Measurements from ENCODE around the gene SPOCK2.

Gene SPOCK2

GRCh38 chr10:72085864-72086465, 2.4 kb downstream of the SPOCK2 start:
- no peaks in the 10 kb centered on the region for H3K9me3 Mint-ChIP-seq
- peaks cover 80% of the 10 kb centered on the region for H3K4me1 Mint-ChIP-seq
- H3K4me3 Mint-ChIP-seq = peak overlapping the region; percentile 96
- H3K27ac Mint-ChIP-seq = peak overlapping the region; percentile 96
- peaks cover 2% of the 10 kb centered on the region for H3K36me3 Mint-ChIP-seq
- H3K27me3 Mint-ChIP-seq = no peaks in the 10 kb centered on the region

GRCh38 chr10:72085166-72085565, 3.2 kb downstream of the SPOCK2 start:
- peaks cover 81% of the 10 kb centered on the region for H3K4me1 Mint-ChIP-seq
- H3K9me3 Mint-ChIP-seq = no peaks in the 10 kb centered on the region
- peak overlapping the region; percentile 90 for H3K27ac Mint-ChIP-seq
- peak overlapping the region; percentile 96 for H3K4me3 Mint-ChIP-seq
- no peaks in the 10 kb centered on the region for H3K27me3 Mint-ChIP-seq
- H3K36me3 Mint-ChIP-seq = peaks cover 2% of the 10 kb centered on the region

GRCh38 chr10:72083790-72084459, 4.4 kb downstream of the SPOCK2 start:
- Mint-ChIP-seq H3K27me3 (no peaks in the 10 kb centered on the region), H3K4me1 (peaks cover 81% of the 10 kb centered on the region), H3K27ac (peak overlapping the region; percentile 93), H3K36me3 (peaks cover 2% of the 10 kb centered on the region), H3K4me3 (peak overlapping the region; percentile 96), H3K9me3 (no peaks in the 10 kb centered on the region)

GRCh38 chr10:72082856-72083789, 5.2 kb downstream of the SPOCK2 start:
- H3K4me3 Mint-ChIP-seq = peak overlapping the region; percentile 96
- H3K36me3 Mint-ChIP-seq = peaks cover 4% of the 10 kb centered on the region
- no peaks in the 10 kb centered on the region for H3K9me3 Mint-ChIP-seq
- H3K4me1 Mint-ChIP-seq = peaks cover 81% of the 10 kb centered on the region
- peak overlapping the region; percentile 93 for H3K27ac Mint-ChIP-seq
- H3K27me3 Mint-ChIP-seq = no peaks in the 10 kb centered on the region

GRCh38 chr10:72081772-72082590, 6.4 kb downstream of the SPOCK2 start:
- Mint-ChIP-seq H3K9me3 (no peaks in the 10 kb centered on the region), H3K4me1 (peaks cover 92% of the 10 kb centered on the region), H3K4me3 (peak overlapping the region; percentile 52), H3K36me3 (peaks cover 4% of the 10 kb centered on the region), H3K27me3 (no peaks in the 10 kb centered on the region), H3K27ac (peak overlapping the region; percentile 86)

- H3K4me3 Mint-ChIP-seq = peak overlapping the region; percentile 52
Observed at GRCh38 chr10:72081210-72081609, 7.1 kb downstream of the SPOCK2 start.

GRCh38 chr10:72080042-72080975, 8.0 kb downstream of the SPOCK2 start:
- Mint-ChIP-seq H3K27ac (peak overlapping the region; percentile 94), H3K9me3 (no peaks in the 10 kb centered on the region), H3K27me3 (no peaks in the 10 kb centered on the region), H3K36me3 (peaks cover 3% of the 10 kb centered on the region), H3K4me1 (peaks cover 92% of the 10 kb centered on the region), H3K4me3 (peak overlapping the region; percentile 52)

More at GRCh38 chr10:72081210-72081609, 7.1 kb downstream of the SPOCK2 start:
- Mint-ChIP-seq H3K27me3 (no peaks in the 10 kb centered on the region), H3K36me3 (peaks cover 4% of the 10 kb centered on the region), H3K9me3 (no peaks in the 10 kb centered on the region), H3K4me1 (peaks cover 92% of the 10 kb centered on the region), H3K27ac (peak overlapping the region; percentile 86)

- Mint-ChIP-seq H3K36me3 (peaks cover 3% of the 10 kb centered on the region), H3K27me3 (no peaks in the 10 kb centered on the region), H3K4me1 (peaks cover 93% of the 10 kb centered on the region), H3K4me3 (peak overlapping the region; percentile 45), H3K27ac (peak overlapping the region; percentile 94), H3K9me3 (no peaks in the 10 kb centered on the region)
Observed at GRCh38 chr10:72079356-72079755, 9.0 kb downstream of the SPOCK2 start.

- H3K4me1 Mint-ChIP-seq = peaks cover 90% of the 10 kb centered on the region
- H3K4me3 Mint-ChIP-seq = no peak overlapping the region
- H3K27me3 Mint-ChIP-seq = no peaks in the 10 kb centered on the region
- no peaks in the 10 kb centered on the region for H3K9me3 Mint-ChIP-seq
- peaks cover 6% of the 10 kb centered on the region for H3K36me3 Mint-ChIP-seq
- peak overlapping the region; percentile 92 for H3K27ac Mint-ChIP-seq
Observed at GRCh38 chr10:72077275-72077990, 10.9 kb downstream of the SPOCK2 start.

- Mint-ChIP-seq H3K9me3 (no peaks in the 10 kb centered on the region), H3K27me3 (no peaks in the 10 kb centered on the region), H3K4me3 (peak overlapping the region; percentile 33), H3K4me1 (peaks cover 85% of the 10 kb centered on the region), H3K27ac (peak overlapping the region; percentile 92), H3K36me3 (peaks cover 9% of the 10 kb centered on the region)
Observed at GRCh38 chr10:72076756-72077155, 11.6 kb downstream of the SPOCK2 start.

GRCh38 chr10:72075376-72076115, 12.8 kb downstream of the SPOCK2 start:
- Mint-ChIP-seq H3K36me3 (peaks cover 13% of the 10 kb centered on the region), H3K4me3 (peak overlapping the region; percentile 39), H3K4me1 (peaks cover 85% of the 10 kb centered on the region), H3K27ac (peak overlapping the region; percentile 92), H3K9me3 (no peaks in the 10 kb centered on the region), H3K27me3 (no peaks in the 10 kb centered on the region)

- Mint-ChIP-seq H3K27ac (peak overlapping the region; percentile 80), H3K27me3 (no peaks in the 10 kb centered on the region), H3K4me1 (peaks cover 81% of the 10 kb centered on the region), H3K36me3 (peaks cover 14% of the 10 kb centered on the region), H3K4me3 (no peak overlapping the region), H3K9me3 (no peaks in the 10 kb centered on the region)
Observed at GRCh38 chr10:72074574-72075375, 13.6 kb downstream of the SPOCK2 start.
